Measurements from ENCODE around the gene ATN1.

DNA sequence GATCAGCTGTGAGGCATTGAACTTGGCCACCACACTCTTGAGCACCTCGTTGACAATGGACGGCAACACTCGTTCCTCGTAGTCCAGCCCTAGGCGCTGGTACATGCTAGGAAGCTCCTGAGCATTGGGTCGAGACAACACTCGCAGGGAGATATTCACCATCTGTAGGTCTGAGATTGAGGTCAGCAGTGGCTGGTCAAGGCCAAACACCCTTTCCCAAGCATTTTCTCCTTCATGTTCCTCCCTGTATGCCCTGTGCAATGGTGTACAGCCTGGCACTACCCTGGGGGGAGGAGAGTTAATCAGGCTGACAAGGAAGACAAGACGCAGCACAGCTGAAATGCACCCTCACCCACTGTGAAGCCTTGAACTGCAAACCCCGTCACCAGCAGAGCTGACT, 40.7 kb downstream of the ATN1 start:
- TF ChIP-seq RAD21 (IDR thresholded peaks at IDR 0.05; ENCODE audit: low read length) = no peak
- TF ChIP-seq, protein P1, sequence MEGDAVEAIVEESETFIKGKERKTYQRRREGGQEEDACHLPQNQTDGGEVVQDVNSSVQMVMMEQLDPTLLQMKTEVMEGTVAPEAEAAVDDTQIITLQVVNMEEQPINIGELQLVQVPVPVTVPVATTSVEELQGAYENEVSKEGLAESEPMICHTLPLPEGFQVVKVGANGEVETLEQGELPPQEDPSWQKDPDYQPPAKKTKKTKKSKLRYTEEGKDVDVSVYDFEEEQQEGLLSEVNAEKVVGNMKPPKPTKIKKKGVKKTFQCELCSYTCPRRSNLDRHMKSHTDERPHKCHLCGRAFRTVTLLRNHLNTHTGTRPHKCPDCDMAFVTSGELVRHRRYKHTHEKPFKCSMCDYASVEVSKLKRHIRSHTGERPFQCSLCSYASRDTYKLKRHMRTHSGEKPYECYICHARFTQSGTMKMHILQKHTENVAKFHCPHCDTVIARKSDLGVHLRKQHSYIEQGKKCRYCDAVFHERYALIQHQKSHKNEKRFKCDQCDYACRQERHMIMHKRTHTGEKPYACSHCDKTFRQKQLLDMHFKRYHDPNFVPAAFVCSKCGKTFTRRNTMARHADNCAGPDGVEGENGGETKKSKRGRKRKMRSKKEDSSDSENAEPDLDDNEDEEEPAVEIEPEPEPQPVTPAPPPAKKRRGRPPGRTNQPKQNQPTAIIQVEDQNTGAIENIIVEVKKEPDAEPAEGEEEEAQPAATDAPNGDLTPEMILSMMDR (conservative IDR thresholded peaks at IDR 0.05; ENCODE audit: low read depth, low read length) = no peak
- TF ChIP-seq SMC3 (IDR thresholded peaks at IDR 0.05; ENCODE audit: low read depth, low read length) = no peak
- TF ChIP-seq POLR2A (IDR thresholded peaks at IDR 0.05; ENCODE audit: low read depth, low read length) = no peak
- TF ChIP-seq RFX5 (IDR thresholded peaks at IDR 0.05; ENCODE audit: low read depth, low read length) = no peak
- TF ChIP-seq RCOR1 (IDR thresholded peaks at IDR 0.05; ENCODE audit: insufficient replicate concordance, low read length) = no peak
- TF ChIP-seq CHD1 (IDR thresholded peaks at IDR 0.05; ENCODE audit: low read depth, low read length) = no peak
- no peak for TF ChIP-seq MAZ (IDR thresholded peaks at IDR 0.05; ENCODE audit: borderline replicate concordance, low read depth, low read length)
- no peak for TF ChIP-seq MAFK (IDR thresholded peaks at IDR 0.05; ENCODE audit: low read depth, low read length)
- TF ChIP-seq, protein P2, sequence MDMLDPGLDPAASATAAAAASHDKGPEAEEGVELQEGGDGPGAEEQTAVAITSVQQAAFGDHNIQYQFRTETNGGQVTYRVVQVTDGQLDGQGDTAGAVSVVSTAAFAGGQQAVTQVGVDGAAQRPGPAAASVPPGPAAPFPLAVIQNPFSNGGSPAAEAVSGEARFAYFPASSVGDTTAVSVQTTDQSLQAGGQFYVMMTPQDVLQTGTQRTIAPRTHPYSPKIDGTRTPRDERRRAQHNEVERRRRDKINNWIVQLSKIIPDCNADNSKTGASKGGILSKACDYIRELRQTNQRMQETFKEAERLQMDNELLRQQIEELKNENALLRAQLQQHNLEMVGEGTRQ (IDR thresholded peaks at IDR 0.05; ENCODE audit: low read depth, low read length) = no peak
- no peak for TF ChIP-seq CEBPB (IDR thresholded peaks at IDR 0.05; ENCODE audit: low read depth, low read length)
- no peak for TF ChIP-seq BHLHE40 (IDR thresholded peaks at IDR 0.05; ENCODE audit: low read depth, low read length)

All from IMR-90 (cell line).